D341Med (cell line): ENCODE results near the gene UBE2H.
"Not testable (repeated sequence)": the region's sequence is repeated elsewhere in the genome, so short reads cannot be mapped to it uniquely, and the experiment has no call there.

Source experiments
- DNase-seq: peaks from one replicate; pipeline ENCODE4 v3.0.0; 2012; ENCODE audit warnings: low spot score

The UBE2H gene

GRCh38 chr7:129952653-129953560 is at the start of gene UBE2H:
Gene UBE2H (minus strand): TSS chr7:129952960. CDS start chr7:129952555, 405 bp downstream.
- peak; percentile 98 for DNase-seq

GRCh38 chr7:129998446-129998845 is 45.7 kb upstream of the UBE2H start:
- no peak for DNase-seq

DNA sequence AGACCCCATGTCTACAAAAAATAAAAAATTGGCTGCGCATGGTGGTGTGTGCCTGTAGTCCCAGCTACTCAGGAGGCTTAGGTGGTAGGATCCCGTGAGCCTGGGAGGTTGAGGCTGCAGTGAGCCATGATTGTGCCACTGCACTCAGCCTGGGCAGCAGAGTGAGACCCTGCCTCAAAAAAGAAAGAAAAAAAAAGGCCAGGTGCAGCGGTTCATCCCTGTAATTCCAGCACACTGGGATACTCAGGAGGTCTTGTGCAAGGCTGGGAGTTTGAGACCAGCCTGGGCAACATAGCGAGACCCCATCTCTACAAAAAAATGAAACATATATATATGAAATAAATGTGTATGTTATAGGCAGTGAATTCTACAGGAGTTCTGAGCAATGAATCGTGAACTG is 44.5 kb upstream of the UBE2H start:
- no peak for DNase-seq

DNA sequence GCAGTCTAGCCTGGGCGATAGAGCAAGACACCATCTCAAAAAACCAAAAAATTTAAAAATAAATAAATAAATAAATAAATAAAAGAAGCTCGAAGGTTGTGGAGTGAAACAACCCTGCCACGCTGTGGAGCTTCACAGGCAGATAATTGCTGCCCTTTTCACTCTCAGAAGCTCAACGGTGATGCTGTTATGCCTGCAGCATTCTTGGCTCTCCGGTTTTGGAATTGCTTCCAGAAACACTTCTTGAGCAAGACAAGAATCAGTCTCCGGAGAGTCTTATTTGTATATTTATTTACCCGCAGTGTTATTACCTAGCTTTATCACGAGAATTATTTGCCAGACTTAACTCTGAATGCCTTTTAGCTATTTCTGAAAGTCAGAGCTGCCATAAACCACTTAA is 40.5 kb upstream of the UBE2H start:
- DNase-seq = no peak

GRCh38 chr7:129990403-129991192 is 37.8 kb upstream of the UBE2H start:
- DNase-seq = no peak

DNA sequence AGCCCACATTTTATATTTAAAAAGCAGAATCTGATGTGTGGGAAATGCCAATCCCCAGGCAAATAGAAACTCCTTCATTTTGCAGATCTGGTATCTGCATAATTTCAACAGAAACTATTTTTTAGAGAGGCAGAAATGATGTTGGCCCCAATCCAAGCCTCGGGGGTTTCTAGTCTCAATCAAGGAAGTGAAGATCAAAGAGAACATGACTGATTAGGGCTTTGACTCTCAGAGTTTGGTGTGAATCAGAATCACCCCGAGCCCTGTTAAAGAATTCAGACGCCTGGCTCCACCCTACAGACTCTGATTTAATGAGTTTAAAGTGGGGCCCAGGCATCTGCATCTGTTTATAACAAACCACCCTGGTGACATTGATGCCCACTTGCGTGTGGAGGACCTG is 36.7 kb upstream of the UBE2H start:
- DNase-seq = no peak

DNA sequence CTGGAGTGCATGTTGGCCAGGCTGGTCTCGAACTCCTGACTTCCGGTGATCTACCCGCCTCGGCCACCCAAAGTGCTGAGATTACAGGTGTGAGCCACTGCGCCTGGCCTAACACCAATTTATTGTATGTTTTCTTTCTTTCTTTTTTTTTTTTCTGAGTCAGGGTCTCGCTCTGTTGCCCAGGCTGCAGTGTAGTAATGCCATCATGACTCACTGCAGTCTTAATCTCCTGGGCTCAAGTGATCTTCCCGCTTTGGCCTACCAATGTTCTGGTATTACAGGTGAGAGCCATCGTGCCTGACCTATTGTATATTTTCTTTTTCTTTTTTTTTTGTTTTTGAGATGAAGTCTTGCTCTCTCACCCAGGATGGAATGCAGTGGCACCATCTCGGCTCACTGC is 33.8 kb upstream of the UBE2H start:
- no peak for DNase-seq

DNA sequence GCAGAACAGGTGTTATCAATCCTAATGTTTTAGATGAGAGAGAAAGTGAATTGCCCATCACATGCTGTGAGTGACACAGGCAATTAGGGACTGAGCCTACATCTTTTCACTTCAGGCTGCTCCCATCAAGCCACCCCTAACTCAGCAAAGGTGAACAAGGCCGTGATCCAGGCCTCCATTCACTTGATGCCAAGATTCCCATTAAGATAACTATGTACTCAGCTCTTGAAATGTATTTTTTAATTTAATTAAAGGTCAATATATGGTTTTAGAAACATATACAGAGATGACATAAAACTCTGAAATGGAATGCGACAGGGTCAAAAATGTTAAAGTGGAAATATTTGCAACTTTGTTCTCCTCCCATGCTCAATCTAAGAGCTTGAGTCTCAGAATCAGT is 27.9 kb upstream of the UBE2H start:
- DNase-seq = no peak

DNA sequence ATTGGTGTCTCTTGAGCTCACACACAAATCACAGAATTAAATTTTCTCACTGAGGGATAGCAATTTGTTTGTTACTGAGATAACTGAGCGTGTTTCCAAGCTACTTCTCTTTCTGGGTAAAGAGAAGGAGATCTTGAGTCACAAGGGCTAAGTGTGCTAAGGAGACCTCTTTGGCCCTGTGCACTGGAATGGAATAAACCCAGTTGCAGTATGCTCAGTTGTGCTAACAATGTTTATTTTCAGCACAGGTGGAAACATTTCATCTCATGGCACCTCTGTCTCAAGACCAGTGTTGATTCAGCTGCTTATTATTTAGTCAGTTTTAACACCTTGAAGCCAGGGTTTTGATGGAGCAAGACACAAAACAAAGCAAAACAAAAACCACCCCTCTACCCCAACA is 22.5 kb upstream of the UBE2H start:
- no peak for DNase-seq

DNA sequence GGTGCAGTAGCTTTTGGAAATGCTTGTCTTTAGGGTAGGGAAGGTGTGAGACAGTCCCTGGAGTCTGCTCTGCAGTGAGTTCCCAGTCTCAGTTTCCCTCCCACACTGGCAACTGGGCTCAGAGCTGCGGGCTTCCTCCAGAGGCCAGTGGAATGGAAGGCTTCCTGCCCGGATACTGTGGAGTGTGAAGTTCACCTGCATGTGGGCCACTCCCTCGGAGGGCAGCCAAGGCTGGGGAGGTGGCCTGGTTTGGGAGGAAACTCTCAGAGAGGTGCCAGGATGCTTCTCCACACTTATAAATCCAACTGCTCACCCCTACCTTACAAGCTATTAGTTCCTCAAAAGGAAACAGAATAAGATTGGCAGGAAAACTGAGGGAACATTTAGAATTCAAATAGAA is 18.1 kb upstream of the UBE2H start:
- DNase-seq = no peak

- DNase-seq = no peak
These were observed 17.2 kb upstream of the UBE2H start for GRCh38 chr7:129969881-129970446.

DNA sequence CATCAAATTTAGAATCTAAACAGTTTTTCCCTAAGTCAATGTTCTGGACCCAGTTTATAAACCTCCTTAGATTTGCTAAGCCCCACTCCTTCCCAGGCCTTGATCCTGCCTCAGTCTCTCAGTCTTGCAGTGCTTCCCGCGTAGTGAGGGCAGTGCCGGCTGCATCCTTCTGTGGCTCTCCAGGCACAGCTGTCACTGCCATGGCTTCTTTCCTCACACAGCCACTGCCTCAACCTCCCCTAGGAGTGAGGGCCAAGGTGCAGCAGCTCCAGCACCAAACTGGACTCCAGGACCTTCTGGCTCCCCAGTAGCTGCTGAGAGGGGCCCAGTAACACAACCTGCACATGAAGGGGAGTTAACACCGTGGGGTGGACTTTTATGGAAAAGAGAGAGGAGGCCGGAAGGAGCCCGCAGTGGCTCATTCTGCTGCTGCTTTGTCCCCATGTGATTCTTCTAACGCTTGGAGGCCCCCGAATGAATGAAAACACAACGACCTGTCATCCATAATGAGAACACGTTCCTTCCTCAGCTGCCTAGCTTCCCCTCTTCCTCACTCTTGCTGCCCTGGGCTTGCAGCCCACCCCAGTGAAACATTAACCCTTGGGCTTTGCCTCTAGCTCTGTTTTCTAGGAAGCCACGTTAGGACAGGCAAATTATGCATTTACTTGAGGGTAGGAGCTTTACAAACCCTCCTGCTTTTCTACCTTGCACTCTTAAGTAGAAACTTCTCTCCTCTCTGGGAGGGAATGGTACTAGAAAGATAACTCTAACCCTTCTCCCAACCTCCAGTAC is 16.0 kb upstream of the UBE2H start:
- no peak for DNase-seq

GRCh38 chr7:129960204-129960475 is 7.4 kb upstream of the UBE2H start:
- not testable (repeated sequence) for DNase-seq

DNA sequence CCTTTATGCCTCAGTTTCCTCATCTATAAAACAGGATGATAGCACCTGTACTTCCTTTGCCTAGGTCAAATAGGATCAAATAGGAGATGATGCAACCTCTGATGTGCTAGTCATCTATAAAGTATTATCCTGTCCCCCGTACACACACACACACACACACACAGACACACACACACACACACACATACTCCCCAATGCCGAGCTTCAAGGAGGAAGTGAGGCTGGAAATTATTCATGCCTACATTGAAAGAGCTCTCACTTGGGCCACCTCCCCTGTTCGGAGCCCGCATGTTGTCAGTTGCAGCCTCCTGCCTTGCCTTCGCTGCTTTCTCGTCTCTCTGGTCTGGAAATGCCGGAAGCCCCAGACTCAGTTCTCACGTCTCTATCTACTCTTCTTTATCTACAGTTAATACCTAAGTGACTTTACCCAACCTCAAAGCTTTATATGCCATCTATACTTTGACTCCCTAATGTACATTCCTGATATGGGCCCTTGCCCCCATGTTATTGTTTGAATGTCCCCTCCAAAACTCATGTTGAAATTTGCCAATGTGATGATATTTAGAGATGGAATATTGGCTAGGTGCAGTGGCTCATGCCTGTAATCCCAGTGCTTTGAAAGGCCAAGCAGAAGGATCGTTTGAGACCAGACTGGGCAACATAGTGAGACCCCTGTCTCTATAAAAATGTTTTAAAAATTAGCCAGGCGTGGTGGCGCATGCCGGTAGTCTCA is 6.9 kb upstream of the UBE2H start:
- no peak for DNase-seq

DNA sequence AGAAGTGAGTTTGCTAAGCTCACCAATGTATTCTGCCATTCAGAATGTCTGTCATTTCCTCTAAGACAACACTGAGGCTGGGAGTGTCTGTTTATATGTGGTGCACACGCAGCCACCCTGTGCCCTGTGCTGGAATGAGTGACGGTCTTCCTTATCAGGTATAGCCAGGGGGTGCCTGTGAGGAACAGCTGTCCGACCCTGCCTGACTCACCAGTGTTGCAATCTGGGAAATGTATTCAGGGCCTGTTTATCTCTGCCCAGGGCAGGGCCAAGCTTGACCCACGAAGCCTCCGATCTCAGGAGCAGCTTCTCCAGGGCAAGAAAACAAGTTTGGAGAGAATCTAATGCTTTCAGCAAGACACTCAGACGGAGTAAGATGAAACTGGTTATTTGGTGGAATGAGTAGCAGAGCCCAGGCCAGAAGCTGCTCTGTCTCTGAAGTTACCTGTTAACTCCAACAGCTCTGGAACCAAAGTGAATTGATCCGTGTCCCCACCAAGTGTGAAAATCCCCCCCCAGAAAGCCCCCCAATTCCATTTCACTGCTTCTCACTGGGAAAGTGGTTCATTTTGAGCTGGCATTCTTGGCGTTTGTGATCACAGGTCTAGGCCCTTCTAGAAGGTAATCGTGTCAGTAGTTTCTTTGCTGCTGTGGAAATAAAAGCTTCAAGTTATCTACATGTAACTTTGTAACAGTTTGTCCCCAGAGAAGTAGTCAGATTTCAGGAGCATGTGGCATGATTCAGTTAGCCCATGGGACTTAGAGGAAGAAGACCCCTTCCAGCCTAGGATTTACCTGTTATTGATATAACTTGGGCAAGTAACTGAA is 6.1 kb upstream of the UBE2H start:
- no peak for DNase-seq

- DNase-seq = no peak
These were observed 3.3 kb upstream of the UBE2H start for GRCh38 chr7:129955993-129956543.

DNA sequence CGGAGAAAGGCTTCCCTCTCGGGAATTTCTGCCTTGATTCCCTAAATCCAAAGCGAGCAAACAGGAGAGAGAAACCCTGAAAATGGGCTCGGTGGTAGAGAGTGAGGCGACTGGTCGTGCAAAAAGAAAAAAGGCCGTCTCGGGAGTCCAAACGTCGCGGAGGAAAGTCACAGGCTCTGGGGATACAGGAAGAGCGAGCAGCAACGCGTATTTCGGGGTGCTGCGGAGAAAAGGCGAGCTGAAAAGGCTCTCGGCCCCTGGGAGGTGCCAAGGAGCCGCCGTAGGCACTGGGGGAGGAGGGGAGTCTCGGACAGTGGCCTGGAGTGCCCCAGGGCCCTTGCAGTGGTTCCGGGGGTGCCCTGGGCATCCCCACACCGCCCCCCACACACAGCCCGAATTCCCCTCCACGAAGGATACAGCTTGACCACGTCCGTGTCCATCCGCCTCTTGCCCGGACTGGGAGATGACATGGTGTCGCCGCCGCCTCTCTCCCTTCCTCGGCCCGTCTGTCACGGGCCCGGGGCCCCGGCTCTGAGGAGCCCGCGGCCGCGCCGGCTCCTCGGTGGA is 591 bp downstream of the UBE2H start:
- DNase-seq = peak; percentile 64

DNA sequence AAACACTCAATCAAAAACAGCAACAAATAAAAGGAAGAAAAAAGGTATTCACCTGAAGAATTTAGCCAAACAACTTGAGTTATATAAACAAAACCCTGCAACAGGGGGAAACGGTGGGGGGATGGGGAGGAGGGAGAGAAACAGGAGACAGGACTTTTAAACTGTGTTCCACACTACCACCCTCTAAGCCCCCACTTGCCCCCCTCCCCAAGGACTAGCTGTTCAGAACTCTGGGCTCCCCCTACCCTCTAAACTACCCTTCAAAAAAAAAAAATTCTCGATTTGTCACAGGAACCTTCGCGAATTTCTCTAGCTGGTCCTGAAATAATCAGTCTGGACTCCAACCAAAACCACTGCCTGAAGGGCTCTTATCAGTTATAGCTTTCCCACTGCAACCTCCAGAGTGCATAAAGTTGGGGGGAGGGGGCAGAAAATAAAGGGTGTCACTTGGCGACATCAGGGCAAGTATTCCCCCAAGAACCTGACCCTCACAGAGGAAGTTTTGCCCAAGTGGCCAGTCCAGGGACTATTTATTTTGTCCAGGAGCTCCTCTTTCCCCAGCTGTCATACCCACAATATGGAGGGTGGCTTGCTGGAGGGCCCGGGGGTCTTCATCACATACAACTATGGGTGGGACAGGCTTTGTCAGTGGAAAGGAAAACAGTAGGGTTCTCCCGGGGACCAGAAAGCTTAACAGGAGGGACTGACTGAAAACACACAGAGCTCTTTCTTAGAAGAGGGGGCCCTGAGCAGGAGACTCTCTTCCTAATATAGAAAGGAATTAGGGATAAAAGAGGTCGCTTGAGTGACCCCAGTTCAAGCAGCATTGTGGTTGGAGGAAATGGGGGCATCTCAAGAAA is 1.3 kb downstream of the UBE2H start:
- no peak for DNase-seq

- DNase-seq = no peak
These were observed 1.9 kb downstream of the UBE2H start for GRCh38 chr7:129950933-129951225.
